ENCODE measurements around the gene PPP1R3A.
"Not testable (repeated sequence)": the region's sequence is repeated elsewhere in the genome, so short reads cannot be mapped to it uniquely, and the experiment has no call there.

Gene PPP1R3A

GRCh38 chr7:113936535-113936934, 17.7 kb upstream of the PPP1R3A start:
- H3K4me3 ChIP-seq (ENCODE audit: low read depth, low read length): no peak overlapping the region
- TF ChIP-seq CTCF (IDR thresholded peaks at IDR 0.05; ENCODE audit: borderline replicate concordance, insufficient read depth, low read depth, low read length): no peak

GRCh38 chr7:113929389-113929788, 10.6 kb upstream of the PPP1R3A start:
- H3K4me3 ChIP-seq (ENCODE audit: low read depth, low read length): not testable (repeated sequence)

- TF ChIP-seq CTCF (IDR thresholded peaks at IDR 0.05; ENCODE audit: borderline replicate concordance, insufficient read depth, low read depth, low read length): no peak
Measured at GRCh38 chr7:113928112-113928511, 9.3 kb upstream of the PPP1R3A start.

GRCh38 chr7:113922049-113922448, 3.2 kb upstream of the PPP1R3A start:
- H3K4me3 ChIP-seq (ENCODE audit: low read depth, low read length): no peak overlapping the region
- TF ChIP-seq CTCF (IDR thresholded peaks at IDR 0.05; ENCODE audit: borderline replicate concordance, insufficient read depth, low read depth, low read length): no peak

More at GRCh38 chr7:113928112-113928511, 9.3 kb upstream of the PPP1R3A start:
- H3K4me3 ChIP-seq (ENCODE audit: low read depth, low read length): no peak overlapping the region

GRCh38 chr7:113921363-113921762, 2.6 kb upstream of the PPP1R3A start:
- H3K4me3 ChIP-seq (ENCODE audit: low read depth, low read length): no peak overlapping the region

GRCh38 chr7:113917840-113918239, 969 bp downstream of the PPP1R3A start:
- no peak for TF ChIP-seq CTCF (IDR thresholded peaks at IDR 0.05; ENCODE audit: borderline replicate concordance, insufficient read depth, low read depth, low read length)
- no peak overlapping the region for H3K4me3 ChIP-seq (ENCODE audit: low read depth, low read length)

More at GRCh38 chr7:113921363-113921762, 2.6 kb upstream of the PPP1R3A start:
- TF ChIP-seq CTCF (IDR thresholded peaks at IDR 0.05; ENCODE audit: borderline replicate concordance, insufficient read depth, low read depth, low read length): no peak

- H3K4me3 ChIP-seq (ENCODE audit: low read depth, low read length): no peak overlapping the region
- TF ChIP-seq CTCF (IDR thresholded peaks at IDR 0.05; ENCODE audit: borderline replicate concordance, insufficient read depth, low read depth, low read length): no peak
Measured at GRCh38 chr7:113915956-113916355, 2.9 kb downstream of the PPP1R3A start.

GRCh38 chr7:113912876-113913275, 5.9 kb downstream of the PPP1R3A start:
- TF ChIP-seq CTCF (IDR thresholded peaks at IDR 0.05; ENCODE audit: borderline replicate concordance, insufficient read depth, low read depth, low read length): no peak
- H3K4me3 ChIP-seq (ENCODE audit: low read depth, low read length): no peak overlapping the region
